H1 (cell line): ENCODE measurements around the gene CD164L2. TPM values are rescaled to one million over a fixed set of nuclear protein-coding genes. Genes with fewer than 3 reads are reported as not detected.

Experiments
- CBX8 ChIP-seq: fragments of 300-800, 300-1000 bp; sonication (generic); IDR thresholded peaks from 2 replicates; pipeline ENCODE4 v1.7.1; 2016; ENCODE audit warnings: low read depth, low read length, borderline replicate concordance
- CTBP2 ChIP-seq: IDR thresholded peaks from 2 replicates; pipeline ENCODE4 v1.7.0; 2011; ENCODE audit warnings: borderline replicate concordance, mild to moderate bottlenecking, moderate library complexity, mixed read lengths, low read length; ENCODE audit not compliant: insufficient read depth, insufficient read length
- JUND ChIP-seq: IDR thresholded peaks from 2 replicates; pipeline ENCODE4 v1.6.1; 2011; ENCODE audit warnings: mild to moderate bottlenecking, improper control_type of control experiment, low read length
- KDM1A ChIP-seq: fragments of 200-600, 300-600 bp; sonication (generic); IDR thresholded peaks from 2 replicates; pipeline ENCODE4 v1.7.1; 2016; ENCODE audit warnings: mild to moderate bottlenecking, low read length, borderline replicate concordance
- PHF8 ChIP-seq: fragments of 200-600 bp; sonication (generic); conservative IDR thresholded peaks from 2 replicates; pipeline ENCODE4 v1.7.1; 2012; ENCODE audit warnings: low read depth, mild to moderate bottlenecking, inconsistent platforms, low read length, moderate library complexity
- SAP30 ChIP-seq: fragments of 300-600 bp; sonication (generic); IDR thresholded peaks from 2 replicates; pipeline ENCODE4 v1.7.1; 2012; ENCODE audit warnings: low read length, moderate library complexity, mild to moderate bottlenecking, inconsistent platforms; ENCODE audit not compliant: insufficient read depth, insufficient replicate concordance
- SRF ChIP-seq: IDR thresholded peaks from 2 replicates; pipeline ENCODE4 v1.6.1; 2011; ENCODE audit warnings: mild to moderate bottlenecking, low read depth, low read length, moderate library complexity
- polyA plus RNA-seq, 7 experiments: library from polyadenylated mRNA; depleted of rRNA in 3 of 7; stranded (reverse) in 5 of 7; unstranded in 2 of 7; fragments of >200 nt in 5 of 7; fragments of 200-250 nt in 2 of 7; gene quantifications; 1 replicate in 5 of 7; 2 replicates in 1 of 7; 4 replicates in 1 of 7; pipeline versions ENCODE4 v1.2.1 to v1.2.3, GENCODE V29; 2011 to 2013; ENCODE audit warnings: missing spikeins in 2 of 7, mixed read lengths in 2 of 7
- total RNA-seq: library from RNA; stranded (reverse); fragmentation: NEBNext Ultra II Directional; extraction: Animal tissue kit (Norgen Biotek cat#: 25700); gene quantifications from 2 replicates; pipeline ENCODE4 v1.2.1, GENCODE V29; 2021
- TF ChIP-seq, protein P1 (sequence below), 3 experiments: IDR thresholded peaks; 1 replicate in 2 of 3; 2 replicates in 1 of 3; pipeline versions ENCODE4 v1.5.1 to v1.6.1; 2011; ENCODE audit warnings: low read length in 3 of 3, mild to moderate bottlenecking in 3 of 3, inconsistent platforms in 2 of 3, low read depth in 1 of 3, moderate library complexity in 1 of 3; ENCODE audit not compliant: insufficient read depth in 1 of 3; ENCODE audit errors: control extremely low read depth in 1 of 3

CD164L2 gene
- total and polyA plus RNA-seq, 2 of the 8 experiments (the other 6 are each of a cell fraction or from before 2014, with no cell fraction given): 3.3 TPM

DNA sequence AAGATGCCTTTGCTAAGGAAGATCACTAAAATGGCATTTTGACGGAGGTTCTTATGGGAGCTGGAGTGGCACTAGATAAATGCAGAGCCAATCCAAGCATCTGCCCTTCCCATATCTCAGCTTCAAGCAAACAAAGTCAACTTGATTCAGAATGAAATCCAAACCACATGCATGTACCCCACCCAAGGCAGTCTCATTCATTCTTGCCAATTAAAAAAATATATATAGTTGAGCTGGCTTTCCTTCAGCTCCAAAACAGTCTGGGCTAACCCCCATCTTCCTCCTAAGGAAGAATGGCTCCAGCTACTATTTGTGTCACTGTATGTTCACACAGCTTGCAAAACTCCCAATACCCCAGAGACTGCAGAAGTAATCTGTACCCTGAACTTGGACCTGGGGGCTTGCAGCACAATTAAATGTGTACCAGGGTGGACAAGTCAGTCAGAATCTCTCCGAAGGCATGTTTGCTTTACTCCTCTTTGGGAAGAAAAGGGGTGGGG, 44.7 kb upstream of the CD164L2 start (continued):
- TF ChIP-seq, protein P1, sequence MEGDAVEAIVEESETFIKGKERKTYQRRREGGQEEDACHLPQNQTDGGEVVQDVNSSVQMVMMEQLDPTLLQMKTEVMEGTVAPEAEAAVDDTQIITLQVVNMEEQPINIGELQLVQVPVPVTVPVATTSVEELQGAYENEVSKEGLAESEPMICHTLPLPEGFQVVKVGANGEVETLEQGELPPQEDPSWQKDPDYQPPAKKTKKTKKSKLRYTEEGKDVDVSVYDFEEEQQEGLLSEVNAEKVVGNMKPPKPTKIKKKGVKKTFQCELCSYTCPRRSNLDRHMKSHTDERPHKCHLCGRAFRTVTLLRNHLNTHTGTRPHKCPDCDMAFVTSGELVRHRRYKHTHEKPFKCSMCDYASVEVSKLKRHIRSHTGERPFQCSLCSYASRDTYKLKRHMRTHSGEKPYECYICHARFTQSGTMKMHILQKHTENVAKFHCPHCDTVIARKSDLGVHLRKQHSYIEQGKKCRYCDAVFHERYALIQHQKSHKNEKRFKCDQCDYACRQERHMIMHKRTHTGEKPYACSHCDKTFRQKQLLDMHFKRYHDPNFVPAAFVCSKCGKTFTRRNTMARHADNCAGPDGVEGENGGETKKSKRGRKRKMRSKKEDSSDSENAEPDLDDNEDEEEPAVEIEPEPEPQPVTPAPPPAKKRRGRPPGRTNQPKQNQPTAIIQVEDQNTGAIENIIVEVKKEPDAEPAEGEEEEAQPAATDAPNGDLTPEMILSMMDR (IDR thresholded peaks at IDR 0.05; ENCODE audit: control extremely low read depth in 1 of 3, insufficient read depth in 1 of 3, low read depth in 1 of 3, low read length in 3 of 3): no peak
- TF ChIP-seq SRF (no peak), CBX8 (no peak), PHF8 (no peak), KDM1A (no peak), SAP30 (no peak), JUND (no peak), CTBP2 (no peak)
